HUDEP-2 (cell line): Measurements from ENCODE around the gene EXT2.

Source experiments
- DNase-seq, 76 experiments: peaks; one replicate each; lab custom pipeline; 2025; ENCODE audit not compliant: unreplicated experiment in 76 of 76; lab: John Stamatoyannopoulos, UW

The EXT2 gene

GRCh38 chr11:44228379-44228778, 132.9 kb downstream of the EXT2 start:
- no peak for DNase-seq

GRCh38 chr11:44229098-44229497, 133.6 kb downstream of the EXT2 start:
- DNase-seq: no peak

GRCh38 chr11:44229624-44230023, 134.1 kb downstream of the EXT2 start:
- no peak for DNase-seq

- DNase-seq: no peak
Observed at GRCh38 chr11:44235765-44236201, 140.3 kb downstream of the EXT2 start.

GRCh38 chr11:44236296-44236695, 140.8 kb downstream of the EXT2 start:
- DNase-seq: no peak

GRCh38 chr11:44237156-44237555, 141.7 kb downstream of the EXT2 start:
- no peak for DNase-seq

- DNase-seq: no peak
Observed at GRCh38 chr11:44241851-44242250, 146.4 kb downstream of the EXT2 start.

- no peak for DNase-seq
Observed at GRCh38 chr11:44243086-44243485, 147.6 kb downstream of the EXT2 start.

GRCh38 chr11:44243595-44244343, 148.3 kb downstream of the EXT2 start:
- no peak for DNase-seq

- DNase-seq: no peak
Observed at GRCh38 chr11:44244639-44245310, 149.3 kb downstream of the EXT2 start.

GRCh38 chr11:44246726-44247125, 151.2 kb downstream of the EXT2 start:
- no peak for DNase-seq

GRCh38 chr11:44247508-44247907, 152.0 kb downstream of the EXT2 start:
- DNase-seq: no peak

- no peak for DNase-seq
Observed at GRCh38 chr11:44248109-44248508, 152.6 kb downstream of the EXT2 start.

GRCh38 chr11:44250421-44250820, 154.9 kb downstream of the EXT2 start:
- DNase-seq: no peak

GRCh38 chr11:44252999-44253602, 157.6 kb downstream of the EXT2 start:
- no peak for DNase-seq

GRCh38 chr11:44255406-44256071, 160.1 kb downstream of the EXT2 start:
- DNase-seq: no peak

GRCh38 chr11:44256673-44257291, 161.3 kb downstream of the EXT2 start:
- DNase-seq: peak in 1 of 76 experiments; percentile 5

- no peak for DNase-seq
Observed at GRCh38 chr11:44257338-44258189, 162.1 kb downstream of the EXT2 start.

GRCh38 chr11:44258190-44258489, 162.7 kb downstream of the EXT2 start:
- DNase-seq: no peak

- no peak for DNase-seq
Observed at GRCh38 chr11:44258839-44259420, 163.5 kb downstream of the EXT2 start.
